Measurements from ENCODE around the gene S100A7A. TPM values are rescaled to one million over a fixed set of nuclear protein-coding genes. Genes with fewer than 3 reads are reported as not detected.

S100A7A gene
- total and polyA plus RNA-seq, 12 donors: not detected

GRCh38 chr1:153431928-153432327, 15.6 kb downstream of the S100A7A start:
- TF ChIP-seq, protein P1, sequence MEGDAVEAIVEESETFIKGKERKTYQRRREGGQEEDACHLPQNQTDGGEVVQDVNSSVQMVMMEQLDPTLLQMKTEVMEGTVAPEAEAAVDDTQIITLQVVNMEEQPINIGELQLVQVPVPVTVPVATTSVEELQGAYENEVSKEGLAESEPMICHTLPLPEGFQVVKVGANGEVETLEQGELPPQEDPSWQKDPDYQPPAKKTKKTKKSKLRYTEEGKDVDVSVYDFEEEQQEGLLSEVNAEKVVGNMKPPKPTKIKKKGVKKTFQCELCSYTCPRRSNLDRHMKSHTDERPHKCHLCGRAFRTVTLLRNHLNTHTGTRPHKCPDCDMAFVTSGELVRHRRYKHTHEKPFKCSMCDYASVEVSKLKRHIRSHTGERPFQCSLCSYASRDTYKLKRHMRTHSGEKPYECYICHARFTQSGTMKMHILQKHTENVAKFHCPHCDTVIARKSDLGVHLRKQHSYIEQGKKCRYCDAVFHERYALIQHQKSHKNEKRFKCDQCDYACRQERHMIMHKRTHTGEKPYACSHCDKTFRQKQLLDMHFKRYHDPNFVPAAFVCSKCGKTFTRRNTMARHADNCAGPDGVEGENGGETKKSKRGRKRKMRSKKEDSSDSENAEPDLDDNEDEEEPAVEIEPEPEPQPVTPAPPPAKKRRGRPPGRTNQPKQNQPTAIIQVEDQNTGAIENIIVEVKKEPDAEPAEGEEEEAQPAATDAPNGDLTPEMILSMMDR (IDR thresholded peaks at IDR 0.05): no peak
- no peak overlapping the region for H3K4me3 ChIP-seq
- no peak for DNase-seq
- ATAC-seq: no peak
- intact Hi-C loops (cut with DNase I): no loop called here
- H3K27me3 ChIP-seq: peaks cover 0 to 32% (median 14%) of the 10 kb centered on the region in 7 donors
- H3K4me1 ChIP-seq: no peaks in the 10 kb centered on the region
- H3K27ac ChIP-seq: no peak overlapping the region
- H3K9me3 ChIP-seq: no peaks in the 10 kb centered on the region
- no peaks in the 10 kb centered on the region for H3K36me3 ChIP-seq
- 67 to 73% methylated on average over 4 of the region's 4 CpGs for WGBS, 2 donors

DNA sequence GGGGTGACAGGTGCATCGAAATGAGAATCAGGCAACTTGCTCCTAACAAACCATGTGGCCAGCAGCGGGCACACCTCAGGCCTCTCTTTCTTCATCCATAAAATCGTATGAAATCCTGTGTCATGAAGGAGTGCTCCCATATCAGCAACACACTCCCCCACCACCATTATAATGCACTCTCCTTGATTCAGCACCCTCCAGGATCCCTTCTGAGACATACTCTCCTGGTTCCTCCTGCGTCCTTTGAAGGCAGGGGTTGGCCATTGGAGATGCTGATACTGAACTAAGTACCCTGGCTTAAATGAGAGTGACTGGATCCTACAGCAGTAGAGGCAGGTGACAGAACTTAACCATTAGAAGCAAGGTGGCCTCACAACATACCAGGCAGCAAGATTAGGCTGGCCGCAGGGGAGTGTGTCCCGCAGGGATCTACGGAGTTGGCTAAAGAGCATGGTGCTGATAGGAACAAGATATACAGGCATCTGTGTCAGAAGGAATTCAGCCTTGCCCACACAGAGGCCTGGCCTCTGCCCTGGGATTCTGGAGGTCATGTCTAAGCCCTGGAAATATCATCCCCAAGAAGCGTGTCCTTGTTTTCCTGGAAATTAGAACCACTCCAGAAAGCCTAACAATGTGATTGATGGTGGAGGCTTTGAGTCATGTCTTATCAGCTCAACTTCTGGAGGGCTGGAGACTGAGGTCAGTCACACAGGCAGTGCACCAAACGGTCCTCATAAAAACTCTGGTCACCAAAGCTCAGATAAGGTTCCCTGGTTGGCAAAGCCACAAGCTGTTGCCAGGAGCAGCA, 16.8 kb downstream of the S100A7A start:
- WGBS, 2 donors: 54 to 56% methylated on average over 9 of the region's 9 CpGs

GRCh38 chr1:153434746-153435455, 18.6 kb downstream of the S100A7A start:
- TF ChIP-seq, protein P1 (IDR thresholded peaks at IDR 0.05): no peak
- ATAC-seq (no peak), DNase-seq (no peak)

More for the DNA sequence above, 16.8 kb downstream of the S100A7A start:
- H3K9me3 ChIP-seq: no peaks in the 10 kb centered on the region
- peaks cover 0 to 39% (median 14%) of the 10 kb centered on the region in 7 donors for H3K27me3 ChIP-seq
- DNase-seq (no peak), ATAC-seq (no peak)
- H3K27ac ChIP-seq: no peak overlapping the region
- intact Hi-C loops (cut with DNase I): no loop called here
- no peak overlapping the region for H3K4me3 ChIP-seq
- TF ChIP-seq, protein P1 (IDR thresholded peaks at IDR 0.05): no peak
- H3K4me1 ChIP-seq: no peaks in the 10 kb centered on the region
- no peaks in the 10 kb centered on the region for H3K36me3 ChIP-seq

DNA sequence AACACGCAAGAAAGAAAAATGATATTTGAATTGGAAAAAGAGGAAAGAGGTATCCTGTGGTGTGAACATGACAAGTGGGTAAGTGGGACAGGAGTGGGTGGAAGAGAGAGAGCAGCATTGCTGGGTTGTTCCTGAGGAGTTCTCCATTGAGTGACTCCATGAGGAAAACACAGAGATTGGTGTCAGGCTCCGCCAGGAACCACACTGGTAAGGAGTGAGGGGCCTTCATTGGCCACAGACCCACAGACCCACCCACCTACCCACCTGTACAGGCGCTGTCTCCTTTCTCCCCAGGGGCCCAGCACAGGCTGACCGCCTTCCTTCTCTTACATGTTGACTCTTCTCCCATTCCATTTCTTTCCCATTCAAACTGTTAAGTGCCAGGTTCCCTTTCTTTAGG, 20.9 kb downstream of the S100A7A start:
- Histone ChIP-seq H3K9me3 (no peaks in the 10 kb centered on the region), H3K4me3 (no peak overlapping the region), H3K27me3 (peaks cover 0 to 23% (median 3%) of the 10 kb centered on the region in 7 donors), H3K4me1 (no peaks in the 10 kb centered on the region), H3K27ac (no peak overlapping the region), H3K36me3 (no peaks in the 10 kb centered on the region)
- intact Hi-C loops (cut with DNase I): no loop called here
- no peak for ATAC-seq
- TF ChIP-seq, protein P1 (IDR thresholded peaks at IDR 0.05): no peak
- 91 to 93% methylated on average over 4 of the region's 4 CpGs for WGBS, 2 donors
- no peak for DNase-seq

More at GRCh38 chr1:153434746-153435455, 18.6 kb downstream of the S100A7A start:
- no peaks in the 10 kb centered on the region for H3K36me3 ChIP-seq
- intact Hi-C loops (cut with DNase I): no loop called here
- H3K9me3 ChIP-seq: no peaks in the 10 kb centered on the region
- no peak overlapping the region for H3K27ac ChIP-seq
- peaks cover 0 to 23% (median 4%) of the 10 kb centered on the region in 7 donors for H3K27me3 ChIP-seq
- H3K4me1 ChIP-seq: no peaks in the 10 kb centered on the region
- 61 to 64% methylated on average over 11 of the region's 11 CpGs for WGBS, 2 donors
- H3K4me3 ChIP-seq: no peak overlapping the region

Data from heart right ventricle (tissue), 16 donors.